GM12872 (cell line): ENCODE results near the gene ANAPC15.

Source experiments
- TF ChIP-seq, protein P1 (sequence below): IDR thresholded peaks from 3 replicates; pipeline ENCODE4 v1.5.1; 2011; ENCODE audit warnings: low read depth, mild to moderate bottlenecking, low read length, moderate library complexity; ENCODE audit not compliant: insufficient read depth

ANAPC15 gene

DNA sequence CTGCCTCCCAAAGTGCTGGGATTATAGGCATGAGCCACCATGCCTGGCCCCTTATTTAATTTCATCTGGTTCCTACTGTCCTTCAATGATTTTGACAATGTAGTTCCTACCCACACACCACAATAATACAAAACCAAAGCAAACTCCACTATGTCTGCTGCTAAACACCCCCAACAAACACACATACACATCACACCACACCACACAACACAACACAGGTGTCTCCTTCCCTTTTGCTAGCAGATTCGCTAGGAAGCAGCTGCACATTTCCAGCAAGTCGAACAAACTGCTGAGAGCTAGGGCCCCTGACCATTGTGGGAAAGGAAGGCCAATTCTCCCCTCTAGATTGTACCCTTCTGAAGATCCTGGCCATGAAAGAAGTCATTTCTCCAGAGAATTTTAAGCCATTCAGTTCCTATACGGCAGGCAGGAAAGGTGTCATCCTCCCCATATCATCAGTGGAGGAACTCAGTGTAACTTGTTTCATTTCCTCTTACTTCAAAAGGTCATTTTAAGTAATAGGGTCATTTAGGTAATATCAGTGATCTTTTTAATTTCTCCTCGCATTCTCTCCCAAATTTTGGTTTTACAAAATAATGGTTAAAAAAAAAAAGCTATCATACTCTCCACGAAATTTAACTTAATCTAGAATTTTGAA is 50.6 kb downstream of the ANAPC15 start:
- TF ChIP-seq, protein P1, sequence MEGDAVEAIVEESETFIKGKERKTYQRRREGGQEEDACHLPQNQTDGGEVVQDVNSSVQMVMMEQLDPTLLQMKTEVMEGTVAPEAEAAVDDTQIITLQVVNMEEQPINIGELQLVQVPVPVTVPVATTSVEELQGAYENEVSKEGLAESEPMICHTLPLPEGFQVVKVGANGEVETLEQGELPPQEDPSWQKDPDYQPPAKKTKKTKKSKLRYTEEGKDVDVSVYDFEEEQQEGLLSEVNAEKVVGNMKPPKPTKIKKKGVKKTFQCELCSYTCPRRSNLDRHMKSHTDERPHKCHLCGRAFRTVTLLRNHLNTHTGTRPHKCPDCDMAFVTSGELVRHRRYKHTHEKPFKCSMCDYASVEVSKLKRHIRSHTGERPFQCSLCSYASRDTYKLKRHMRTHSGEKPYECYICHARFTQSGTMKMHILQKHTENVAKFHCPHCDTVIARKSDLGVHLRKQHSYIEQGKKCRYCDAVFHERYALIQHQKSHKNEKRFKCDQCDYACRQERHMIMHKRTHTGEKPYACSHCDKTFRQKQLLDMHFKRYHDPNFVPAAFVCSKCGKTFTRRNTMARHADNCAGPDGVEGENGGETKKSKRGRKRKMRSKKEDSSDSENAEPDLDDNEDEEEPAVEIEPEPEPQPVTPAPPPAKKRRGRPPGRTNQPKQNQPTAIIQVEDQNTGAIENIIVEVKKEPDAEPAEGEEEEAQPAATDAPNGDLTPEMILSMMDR = no peak
